Esophagus squamous epithelium (tissue), 4 donors: ENCODE data around the gene KCNH1.

Experiments
- CTCF ChIP-seq, 6 experiments: fragments of 450-650 bp in 4 of 6; fragments of 200-600 bp in 2 of 6; sonication (generic) in 2 of 6; IDR thresholded peaks; one replicate each; pipeline ENCODE4 v1.5.1; 2016 to 2019; ENCODE audit warnings: antibody characterized with exemption in 6 of 6, mild to moderate bottlenecking in 4 of 6, moderate library complexity in 4 of 6
- POLR2A ChIP-seq, 4 donors: fragments of 450-650 bp; IDR thresholded peaks; one replicate each; pipeline ENCODE4 v1.6.1; 2017; ENCODE audit warnings: antibody characterized with exemption in 4 of 4, mild to moderate bottlenecking in 4 of 4, moderate library complexity in 3 of 4

- TF ChIP-seq CTCF (IDR thresholded peaks at IDR 0.05) = no peak
- no peak for TF ChIP-seq POLR2A (IDR thresholded peaks at IDR 0.05)
These were observed 211.3 kb downstream of the KCNH1 start for GRCh38 chr1:210922666-210923065.
